Endodermal cell (in vitro differentiated cells): Measurements from ENCODE around the gene PPM1L. TPM values are rescaled to one million over a fixed set of nuclear protein-coding genes. Genes with fewer than 3 reads are reported as not detected.

Source experiments
- DNase-seq: peaks from one replicate; pipeline ENCODE4 v3.0.0-alpha.2; 2017
- H3K27ac ChIP-seq: 2 replicates; pipeline ENCODE4 v1.5.1; 2013; ENCODE audit warnings: mild to moderate bottlenecking, low read depth, low read length, moderate library complexity
- H3K27me3 ChIP-seq: 2 replicates; pipeline ENCODE4 v1.6.1; 2013; ENCODE audit warnings: mild to moderate bottlenecking, low read length, moderate library complexity; ENCODE audit not compliant: insufficient read depth, control insufficient read depth, poor library complexity, severe bottlenecking
- H3K36me3 ChIP-seq: 2 replicates; pipeline ENCODE4 v1.7.0; 2013; ENCODE audit warnings: mild to moderate bottlenecking, low read length, moderate library complexity; ENCODE audit not compliant: control insufficient read depth, insufficient read depth
- H3K4me1 ChIP-seq: one replicate; pipeline ENCODE4 v1.7.0; 2013; ENCODE audit warnings: low read length; ENCODE audit not compliant: control insufficient read depth, insufficient read depth
- H3K4me3 ChIP-seq: 2 replicates; pipeline ENCODE4 v1.5.1; 2013; ENCODE audit warnings: mild to moderate bottlenecking, low read length, moderate library complexity
- H3K9ac ChIP-seq: 2 replicates; pipeline ENCODE4 v1.6.1; 2013; ENCODE audit warnings: mild to moderate bottlenecking, low read length, moderate library complexity; ENCODE audit not compliant: poor library complexity, severe bottlenecking; ENCODE audit errors: extremely low read depth
- H3K9me3 ChIP-seq: 2 replicates; pipeline ENCODE4 v1.6.1; 2013; ENCODE audit warnings: mild to moderate bottlenecking, low read length, moderate library complexity; ENCODE audit not compliant: control insufficient read depth
- H3K27ac Mint-ChIP-seq: 2 replicates; pipeline ENCODE4 v1.8.0; 2020; ENCODE audit warnings: mixed read lengths
- H3K27me3 Mint-ChIP-seq: 2 replicates; pipeline ENCODE4 v1.8.0; 2021; ENCODE audit warnings: mild to moderate bottlenecking, mixed read lengths; ENCODE audit not compliant: insufficient read depth
- H3K36me3 Mint-ChIP-seq: 2 replicates; pipeline ENCODE4 v1.8.0; 2020; ENCODE audit warnings: low read depth, mixed read lengths
- H3K4me1 Mint-ChIP-seq: 2 replicates; pipeline ENCODE4 v1.8.0; 2020; ENCODE audit warnings: mixed read lengths
- H3K4me3 Mint-ChIP-seq: 2 replicates; pipeline ENCODE4 v1.8.0; 2020; ENCODE audit warnings: mild to moderate bottlenecking, moderate library complexity, mixed read lengths
- H3K9me3 Mint-ChIP-seq: 2 replicates; pipeline ENCODE4 v1.8.0; 2020; ENCODE audit warnings: mild to moderate bottlenecking, mixed read lengths
- CTCF ChIP-seq: fragments of 200-600 bp; sonication (generic); conservative IDR thresholded peaks from 2 replicates; pipeline ENCODE4 v1.5.0; 2021; ENCODE audit warnings: antibody characterized with exemption, mild to moderate bottlenecking
- WGBS, 2 experiments: methylation state at CpG; one replicate each; pipeline versions ENCODE4 v1.1.5 to v1.1.7; 2013; ENCODE audit warnings: missing lambda C conversion rate in 2 of 2, mixed read lengths in 1 of 2; ENCODE audit not compliant: insufficient coverage in 1 of 2, insufficient read length in 1 of 2; 5-methylcytosine and 5-hydroxymethylcytosine counted together
- total RNA-seq, 2 donors: library from RNA; stranded (reverse); fragmentation: NEBNext Ultra II Directional in 1 of 2; extraction: Animal tissue kit (Norgen Biotek cat#: 25700) in 1 of 2; gene quantifications; 2 replicates in 1 of 2; 3 replicates in 1 of 2; pipeline ENCODE4 v1.2.1, GENCODE V29; 2021

PPM1L gene
- total RNA-seq, 2 donors from 2014 or later = 1.6 to 3.3 TPM

DNA sequence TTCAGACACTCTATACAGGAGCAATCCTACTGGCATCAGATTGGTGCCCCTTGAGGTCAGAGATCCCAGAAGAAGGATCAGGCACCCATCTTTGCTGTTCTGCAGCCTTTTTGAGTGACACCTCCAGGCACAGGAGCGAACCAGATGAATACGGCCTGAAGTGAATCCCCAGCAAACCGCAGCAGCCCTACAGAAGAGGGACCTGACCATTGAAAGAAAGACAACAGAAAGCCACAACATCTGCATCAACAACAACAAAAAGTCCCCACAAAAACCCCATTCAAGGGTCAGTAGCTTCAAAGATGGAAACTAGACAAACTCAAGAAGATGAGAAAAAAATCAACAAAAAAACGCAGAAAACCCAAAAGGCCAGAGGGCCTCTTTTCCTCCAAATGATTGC lies 130.4 kb downstream of the PPM1L start:
- TF ChIP-seq CTCF = no peak
- Histone ChIP-seq H3K36me3 (no peaks in the 10 kb centered on the region), H3K4me3 (no peak overlapping the region), H3K27ac (no peak overlapping the region), H3K27me3 (no peaks in the 10 kb centered on the region), H3K9ac (no peak overlapping the region), H3K9me3 (no peaks in the 10 kb centered on the region), H3K4me1 (peaks cover 3% of the 10 kb centered on the region)
- H3K9me3 Mint-ChIP-seq = peaks cover 10% of the 10 kb centered on the region
- WGBS, 2 experiments = 89% methylated on average over 4 of the region's 4 CpGs; no CpG with 5 or more reads in 1 of the 2 experiments
- no peak overlapping the region for H3K4me3 Mint-ChIP-seq
- H3K4me1 Mint-ChIP-seq = peaks cover 17% of the 10 kb centered on the region
- no peak for DNase-seq
- H3K27ac Mint-ChIP-seq = no peak overlapping the region
- peaks cover 3% of the 10 kb centered on the region for H3K36me3 Mint-ChIP-seq
- no peaks in the 10 kb centered on the region for H3K27me3 Mint-ChIP-seq

DNA sequence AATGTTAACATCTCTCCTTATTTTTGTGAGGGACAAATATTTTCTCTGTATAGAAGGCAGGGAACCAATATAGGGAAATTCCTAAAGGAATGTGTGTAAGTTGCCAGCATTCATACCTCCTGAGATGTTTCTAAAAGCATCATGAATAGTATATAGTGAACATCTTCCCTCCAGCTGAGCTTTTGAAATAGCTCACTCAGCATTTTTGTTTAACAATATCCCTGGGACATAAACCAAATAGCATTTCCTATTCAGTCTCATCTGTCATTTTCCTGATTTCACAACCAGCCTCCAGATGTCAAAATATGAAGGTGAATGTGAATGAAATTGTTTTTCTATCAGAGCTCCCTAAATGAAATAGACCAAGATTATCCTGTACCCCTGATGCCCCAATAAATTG lies 137.2 kb downstream of the PPM1L start:
- no peaks in the 10 kb centered on the region for H3K36me3 Mint-ChIP-seq
- Histone ChIP-seq H3K4me1 (no peaks in the 10 kb centered on the region), H3K9ac (no peak overlapping the region), H3K9me3 (no peaks in the 10 kb centered on the region), H3K4me3 (no peak overlapping the region), H3K36me3 (no peaks in the 10 kb centered on the region), H3K27me3 (no peaks in the 10 kb centered on the region), H3K27ac (no peak overlapping the region)
- no peak for DNase-seq
- H3K4me1 Mint-ChIP-seq = no peaks in the 10 kb centered on the region
- TF ChIP-seq CTCF = no peak
- H3K27ac Mint-ChIP-seq = no peak overlapping the region
- H3K4me3 Mint-ChIP-seq = no peak overlapping the region
- H3K27me3 Mint-ChIP-seq = no peaks in the 10 kb centered on the region
- H3K9me3 Mint-ChIP-seq = peaks cover 16% of the 10 kb centered on the region

DNA sequence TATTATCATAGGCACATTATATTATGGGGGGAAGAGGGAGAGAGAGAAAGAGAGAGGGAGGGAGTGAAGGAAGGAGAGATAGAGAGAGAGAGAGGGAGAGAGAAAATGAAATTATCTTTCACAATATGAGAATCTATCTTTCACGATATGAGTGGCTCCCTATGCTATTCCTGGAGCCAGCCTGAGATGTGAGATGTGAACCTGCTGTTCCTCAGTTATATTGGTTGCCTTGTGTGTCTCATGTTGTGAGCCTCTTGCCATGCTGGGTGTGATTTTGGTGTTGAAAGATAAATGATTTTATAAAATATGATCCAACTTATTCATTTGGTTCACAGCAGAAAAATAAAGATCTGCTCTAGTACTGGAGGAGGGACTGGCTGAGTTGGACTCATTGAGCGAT lies 148.7 kb downstream of the PPM1L start:
- no peak overlapping the region for H3K9ac ChIP-seq
- H3K4me1 ChIP-seq = no peaks in the 10 kb centered on the region
- no peak for TF ChIP-seq CTCF
- no peak overlapping the region for H3K4me3 Mint-ChIP-seq
- H3K9me3 Mint-ChIP-seq = peaks cover 8% of the 10 kb centered on the region
- H3K4me1 Mint-ChIP-seq = peaks cover 5% of the 10 kb centered on the region
- H3K9me3 ChIP-seq = peaks cover 6% of the 10 kb centered on the region
- no peak overlapping the region for H3K4me3 ChIP-seq
- H3K27ac Mint-ChIP-seq = no peak overlapping the region
- H3K36me3 Mint-ChIP-seq = no peaks in the 10 kb centered on the region
- no peak for DNase-seq
- no peaks in the 10 kb centered on the region for H3K27me3 Mint-ChIP-seq
- H3K27ac ChIP-seq = no peak overlapping the region
- 97 to 100% methylated on average over 1 to 2 of the region's 2 CpGs for WGBS, 2 experiments
- no peaks in the 10 kb centered on the region for H3K36me3 ChIP-seq
- H3K27me3 ChIP-seq = no peaks in the 10 kb centered on the region
